Vagina (tissue), 2 donors: Measurements from ENCODE around the gene HOXC12.

ENCODE experiments used
- POLR2A ChIP-seq, 2 donors: fragments of 450-650 bp; IDR thresholded peaks; one replicate each; pipeline ENCODE4 v1.6.1; 2017; ENCODE audit warnings: antibody characterized with exemption in 2 of 2, mild to moderate bottlenecking in 2 of 2, moderate library complexity in 2 of 2
- POLR2AphosphoS5 ChIP-seq, 2 donors: sonication (generic); formaldehyde crosslinking; IDR thresholded peaks; one replicate each; pipeline ENCODE4 v1.9.0; 2017; ENCODE audit warnings: antibody characterized with exemption in 2 of 2, mild to moderate bottlenecking in 2 of 2, low read depth in 1 of 2; ENCODE audit not compliant: insufficient read depth in 1 of 2
- TF ChIP-seq, protein P1 (sequence below), 3 experiments: fragments of 450-650 bp in 2 of 3; fragments of 200-600 bp in 1 of 3; sonication (generic) in 1 of 3; IDR thresholded peaks; one replicate each; pipeline ENCODE4 v1.5.1; 2017 to 2019; ENCODE audit warnings: antibody characterized with exemption in 3 of 3, mild to moderate bottlenecking in 2 of 3, moderate library complexity in 2 of 3

DNA sequence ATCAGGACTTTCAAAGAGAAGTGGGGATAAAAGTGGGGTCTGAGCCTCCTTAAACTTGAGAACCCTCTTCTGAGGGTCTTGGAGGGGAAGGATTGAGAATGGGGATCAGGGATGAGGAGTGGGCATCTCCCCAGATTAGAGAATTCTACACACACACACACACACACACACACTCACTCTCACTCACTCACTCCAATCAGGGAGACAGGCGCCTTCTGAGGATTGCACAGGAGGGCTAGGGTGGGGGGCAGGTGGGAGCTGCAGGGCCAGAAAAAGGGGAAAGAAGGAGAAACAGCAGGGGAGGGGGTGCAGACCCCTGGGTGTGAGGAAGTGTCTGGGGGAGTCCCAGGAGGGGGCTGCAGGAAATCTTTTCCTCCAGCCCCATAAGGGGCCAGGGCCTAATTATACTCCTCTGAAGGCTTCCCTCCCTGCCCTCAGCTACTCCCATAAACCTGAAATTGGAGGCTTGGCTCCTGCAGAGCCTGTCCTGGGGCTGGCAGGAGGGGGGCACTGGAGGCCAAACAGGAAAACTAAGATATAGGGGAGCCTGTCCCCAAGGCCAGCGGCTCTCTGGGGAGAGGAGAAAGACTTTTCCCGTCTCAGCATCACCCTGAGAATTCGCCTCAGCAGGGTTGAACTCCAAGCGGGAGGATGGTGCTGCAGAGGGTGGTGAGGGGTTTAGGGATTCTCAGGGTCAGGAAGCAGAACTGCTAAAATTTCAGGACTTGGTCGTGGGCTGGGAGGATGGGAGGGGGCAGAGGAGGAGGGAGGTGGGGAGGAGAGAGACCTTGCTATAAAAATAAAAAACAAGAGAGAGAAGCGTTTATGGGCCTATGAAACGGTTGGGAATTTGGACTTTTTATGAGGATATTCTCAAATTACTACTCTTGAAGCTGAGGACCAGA, 46.8 kb downstream of the HOXC12 start:
- TF ChIP-seq, protein P1, sequence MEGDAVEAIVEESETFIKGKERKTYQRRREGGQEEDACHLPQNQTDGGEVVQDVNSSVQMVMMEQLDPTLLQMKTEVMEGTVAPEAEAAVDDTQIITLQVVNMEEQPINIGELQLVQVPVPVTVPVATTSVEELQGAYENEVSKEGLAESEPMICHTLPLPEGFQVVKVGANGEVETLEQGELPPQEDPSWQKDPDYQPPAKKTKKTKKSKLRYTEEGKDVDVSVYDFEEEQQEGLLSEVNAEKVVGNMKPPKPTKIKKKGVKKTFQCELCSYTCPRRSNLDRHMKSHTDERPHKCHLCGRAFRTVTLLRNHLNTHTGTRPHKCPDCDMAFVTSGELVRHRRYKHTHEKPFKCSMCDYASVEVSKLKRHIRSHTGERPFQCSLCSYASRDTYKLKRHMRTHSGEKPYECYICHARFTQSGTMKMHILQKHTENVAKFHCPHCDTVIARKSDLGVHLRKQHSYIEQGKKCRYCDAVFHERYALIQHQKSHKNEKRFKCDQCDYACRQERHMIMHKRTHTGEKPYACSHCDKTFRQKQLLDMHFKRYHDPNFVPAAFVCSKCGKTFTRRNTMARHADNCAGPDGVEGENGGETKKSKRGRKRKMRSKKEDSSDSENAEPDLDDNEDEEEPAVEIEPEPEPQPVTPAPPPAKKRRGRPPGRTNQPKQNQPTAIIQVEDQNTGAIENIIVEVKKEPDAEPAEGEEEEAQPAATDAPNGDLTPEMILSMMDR (IDR thresholded peaks at IDR 0.05) = no peak
- TF ChIP-seq POLR2A (IDR thresholded peaks at IDR 0.05) (no peak), POLR2AphosphoS5 (IDR thresholded peaks at IDR 0.05; ENCODE audit: insufficient read depth in 1 of 2, low read depth in 1 of 2) (no peak)
